HG02970 (cell line): Measurements from ENCODE around the gene ALPL.
"Not testable (repeated sequence)": the region's sequence is repeated elsewhere in the genome, so short reads cannot be mapped to it uniquely, and the experiment has no call there.

Source experiments
- ATAC-seq: cut with Tn5 transposase; IDR thresholded peaks from one replicate; pipeline ENCODE4 v1.9.1; 2021; ENCODE audit warnings: mild to moderate bottlenecking, moderate library complexity, moderate number of reproducible peaks; ENCODE audit not compliant: unreplicated experiment, low FRiP score

Gene ALPL

GRCh38 chr1:21507511-21508270 is 1.5 kb upstream of the ALPL start:
- ATAC-seq = no peak

- ATAC-seq = no peak
Observed at GRCh38 chr1:21508580-21509350, 458 bp upstream of the ALPL start.

- ATAC-seq = no peak
Observed at GRCh38 chr1:21510113-21510493, 880 bp downstream of the ALPL start.

GRCh38 chr1:21510885-21511578 is 1.8 kb downstream of the ALPL start:
- ATAC-seq = no peak

GRCh38 chr1:21511579-21512522 is 2.6 kb downstream of the ALPL start:
- ATAC-seq = no peak

GRCh38 chr1:21514245-21514644 is 5.0 kb downstream of the ALPL start:
- no peak for ATAC-seq

GRCh38 chr1:21517161-21517589 is 8.0 kb downstream of the ALPL start:
- no peak for ATAC-seq

GRCh38 chr1:21517660-21518480 is 8.6 kb downstream of the ALPL start:
- ATAC-seq = no peak

GRCh38 chr1:21518774-21519455 is 9.7 kb downstream of the ALPL start:
- no peak for ATAC-seq

- ATAC-seq = not testable (repeated sequence)
Observed at GRCh38 chr1:21519486-21520070, 10.4 kb downstream of the ALPL start.

GRCh38 chr1:21520899-21521716 is 11.9 kb downstream of the ALPL start:
- no peak for ATAC-seq

- no peak for ATAC-seq
Observed at GRCh38 chr1:21521717-21522060, 12.5 kb downstream of the ALPL start.

GRCh38 chr1:21522525-21523038 is 13.4 kb downstream of the ALPL start:
- no peak for ATAC-seq

GRCh38 chr1:21523297-21523813 is 14.1 kb downstream of the ALPL start:
- ATAC-seq = no peak

GRCh38 chr1:21524220-21524619 is 15.0 kb downstream of the ALPL start:
- ATAC-seq = no peak

GRCh38 chr1:21524686-21525339 is 15.6 kb downstream of the ALPL start:
- no peak for ATAC-seq

GRCh38 chr1:21525340-21525717 is 16.1 kb downstream of the ALPL start:
- no peak for ATAC-seq
